ENCODE measurements around the gene SDK2.

The SDK2 gene

DNA sequence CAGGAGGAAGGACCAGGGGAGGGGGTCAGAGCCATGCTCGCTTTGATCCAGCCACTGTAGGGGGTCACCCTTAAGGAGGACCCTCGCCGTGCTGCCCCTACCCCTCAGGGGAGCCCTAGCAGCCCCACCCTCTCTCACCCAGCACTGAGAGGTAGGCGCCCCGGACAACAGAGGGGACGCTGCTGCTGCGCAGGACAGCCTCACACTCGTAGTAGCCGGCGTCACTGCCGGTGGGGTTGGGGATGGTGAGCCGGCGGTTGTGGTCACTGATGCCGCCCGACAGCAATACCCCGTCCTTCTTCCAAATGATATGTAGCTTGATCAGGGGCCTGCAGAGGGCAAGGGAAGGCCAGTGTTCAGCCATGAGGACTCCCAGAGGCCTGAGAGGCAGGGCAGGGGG lies 206.4 kb downstream of the SDK2 start:
- no peak for DNase-seq

DNA sequence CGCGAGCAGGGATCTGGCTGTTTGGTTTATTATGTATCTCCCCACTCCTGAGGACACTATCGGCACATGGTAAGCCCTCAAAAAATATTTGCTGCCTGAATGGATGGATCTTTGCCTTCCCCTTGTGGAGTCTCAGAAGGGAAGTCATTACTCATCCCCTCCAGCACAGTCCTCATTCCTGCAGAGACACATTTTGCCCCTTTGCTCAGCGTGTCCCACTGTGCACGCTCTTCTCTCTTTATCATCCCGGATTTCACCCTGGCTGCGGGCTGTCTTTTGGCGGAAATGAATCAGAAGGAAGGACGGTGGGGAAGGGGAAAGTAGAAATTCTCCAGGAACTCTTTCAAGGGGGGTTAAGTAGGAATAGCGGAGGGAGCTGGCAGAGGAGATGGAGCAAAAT lies 207.3 kb downstream of the SDK2 start:
- no peak for DNase-seq

DNA sequence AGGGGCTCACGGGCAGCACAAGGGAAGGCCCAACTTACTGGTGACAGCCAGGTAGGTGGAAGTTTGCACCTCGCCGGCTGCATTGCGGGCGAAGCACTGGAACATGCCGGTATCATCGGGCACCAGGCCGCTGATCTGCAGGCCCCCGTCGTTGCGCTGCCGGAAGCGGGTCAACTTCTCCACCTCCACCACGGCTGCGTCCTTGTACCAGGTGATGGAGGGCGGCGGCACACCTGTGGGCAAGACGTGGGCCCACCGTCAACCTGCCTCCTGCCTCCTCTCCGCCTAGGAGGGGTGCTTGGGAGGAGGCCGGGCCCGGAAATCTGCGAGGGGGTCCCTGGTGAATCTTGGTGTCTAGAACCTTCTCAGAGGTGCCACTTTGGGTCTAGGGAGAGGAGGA lies 208.8 kb downstream of the SDK2 start:
- no peak for DNase-seq

DNA sequence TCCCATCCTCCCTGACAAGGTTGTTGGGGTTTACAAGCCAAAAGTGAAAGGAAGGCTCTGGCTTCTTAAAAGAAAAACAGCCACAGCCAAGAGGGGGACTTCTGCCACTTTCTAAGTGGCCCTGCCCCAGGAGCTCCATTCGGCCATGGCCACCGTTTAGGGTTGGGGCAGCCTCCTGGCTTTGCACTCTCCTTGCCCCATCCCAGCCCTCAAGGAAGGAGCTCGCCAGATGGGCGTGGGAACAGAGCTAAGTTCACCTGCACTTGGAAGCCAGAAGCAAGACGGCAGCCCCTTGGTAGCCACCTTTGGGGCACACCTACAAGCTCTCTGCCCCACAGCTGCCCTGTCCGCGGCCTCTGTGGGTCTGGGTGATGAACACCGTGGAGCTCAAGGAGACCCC lies 210.1 kb downstream of the SDK2 start:
- DNase-seq: no peak

DNA sequence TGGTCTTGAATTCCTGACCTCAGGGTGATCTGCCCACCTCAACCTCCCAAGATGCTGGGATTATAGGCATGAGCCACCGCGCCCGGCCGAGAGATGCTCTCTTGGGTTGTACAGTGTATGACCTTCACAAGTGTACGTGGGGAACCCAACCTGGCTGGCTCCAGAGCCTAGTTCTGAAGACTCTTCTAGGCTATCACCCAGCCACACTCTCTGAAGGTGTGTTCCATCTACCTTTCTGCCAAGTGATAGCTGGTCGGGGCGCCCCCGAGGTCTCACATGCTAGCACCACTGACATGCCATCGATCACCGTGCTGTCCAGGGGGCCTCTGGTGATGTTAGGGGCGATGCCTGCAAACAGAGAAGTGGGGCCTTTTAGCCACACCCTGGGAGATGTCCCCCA lies 210.7 kb downstream of the SDK2 start:
- no peak for DNase-seq

DNA sequence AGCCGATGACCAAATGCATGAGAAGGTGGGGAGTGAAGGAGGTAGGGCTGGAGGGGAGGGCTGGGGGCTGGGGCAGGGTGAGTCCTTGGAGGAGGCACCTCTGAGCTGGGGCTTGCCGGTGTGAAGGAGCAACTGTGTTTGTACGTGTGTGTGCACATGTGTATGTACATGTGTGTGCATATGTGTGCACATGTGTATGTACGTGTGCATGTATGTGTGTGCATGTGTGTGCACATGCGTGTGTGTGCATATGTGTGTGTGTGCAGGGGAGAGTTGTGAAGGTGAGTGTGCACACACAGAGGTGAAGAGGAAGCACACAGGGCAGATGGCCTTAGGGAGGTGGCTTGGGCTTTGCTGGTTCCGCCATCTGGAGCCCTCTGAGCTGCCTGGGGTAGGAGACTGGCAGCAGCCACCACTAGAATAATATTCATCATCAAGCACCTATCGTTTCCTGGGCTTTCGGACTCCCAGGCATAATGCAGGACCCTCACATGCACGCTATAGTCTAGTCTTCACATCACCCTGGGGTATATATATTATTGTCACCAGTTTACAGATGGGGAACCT lies 211.5 kb downstream of the SDK2 start:
- no peak for DNase-seq

DNA sequence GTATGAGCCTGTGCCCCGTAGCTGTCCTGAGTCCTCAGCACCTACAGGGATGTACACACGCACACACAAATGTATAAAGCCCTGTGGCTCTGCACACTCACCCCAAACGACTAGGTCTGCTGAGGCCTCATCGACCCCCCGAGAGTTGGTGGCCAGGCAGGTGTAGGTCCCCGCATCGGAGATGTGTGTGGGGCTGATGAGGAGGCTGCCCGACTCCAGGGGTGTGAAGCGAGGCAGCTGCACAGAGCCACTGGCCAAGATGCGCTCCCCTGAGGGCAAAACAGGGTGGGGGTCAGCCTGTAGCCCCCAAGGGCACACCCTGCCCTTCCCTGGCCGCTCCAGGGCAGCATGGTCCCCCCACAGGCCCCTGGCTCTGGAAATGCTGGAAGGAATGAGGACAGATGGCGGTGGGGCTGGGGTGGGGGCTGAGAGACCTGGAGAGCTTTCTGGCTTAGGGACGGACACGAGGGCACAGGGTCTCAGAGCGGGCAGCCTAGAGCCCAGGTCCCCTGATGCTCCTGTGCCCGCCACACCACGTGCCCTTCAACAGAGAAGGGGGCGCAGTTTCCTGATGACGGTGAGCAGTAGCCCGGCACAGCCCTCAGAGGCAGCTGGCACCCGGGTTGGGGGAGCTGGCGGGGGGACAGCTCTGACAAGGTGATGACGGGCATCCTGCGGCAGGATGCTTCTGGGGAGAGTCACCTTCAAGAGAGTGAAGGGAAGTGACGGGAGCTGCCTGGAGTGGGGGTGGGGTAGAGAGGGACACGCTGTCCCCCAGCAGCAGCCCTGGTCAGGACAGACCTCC lies 212.6 kb downstream of the SDK2 start:
- DNase-seq: no peak

DNA sequence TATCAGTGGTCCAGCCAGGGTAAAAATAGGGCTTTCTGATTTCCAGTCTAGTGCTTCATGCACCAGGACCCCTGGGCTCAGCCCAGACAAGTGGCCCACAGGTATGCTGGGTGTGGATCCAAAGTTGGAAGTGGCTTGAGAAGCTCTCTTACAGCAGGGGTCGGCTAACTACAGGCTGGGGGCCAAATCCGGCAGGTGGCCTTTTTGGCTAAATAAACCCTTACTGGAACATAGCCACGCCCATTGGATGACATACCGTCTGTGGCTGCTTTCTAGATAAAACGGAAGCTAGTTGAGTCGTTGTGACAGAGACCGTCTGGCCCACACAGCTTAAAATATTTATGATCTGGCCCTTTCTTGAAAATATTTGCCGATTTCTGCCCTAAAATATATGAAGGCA lies 213.4 kb downstream of the SDK2 start:
- DNase-seq: peak; percentile 55

DNA sequence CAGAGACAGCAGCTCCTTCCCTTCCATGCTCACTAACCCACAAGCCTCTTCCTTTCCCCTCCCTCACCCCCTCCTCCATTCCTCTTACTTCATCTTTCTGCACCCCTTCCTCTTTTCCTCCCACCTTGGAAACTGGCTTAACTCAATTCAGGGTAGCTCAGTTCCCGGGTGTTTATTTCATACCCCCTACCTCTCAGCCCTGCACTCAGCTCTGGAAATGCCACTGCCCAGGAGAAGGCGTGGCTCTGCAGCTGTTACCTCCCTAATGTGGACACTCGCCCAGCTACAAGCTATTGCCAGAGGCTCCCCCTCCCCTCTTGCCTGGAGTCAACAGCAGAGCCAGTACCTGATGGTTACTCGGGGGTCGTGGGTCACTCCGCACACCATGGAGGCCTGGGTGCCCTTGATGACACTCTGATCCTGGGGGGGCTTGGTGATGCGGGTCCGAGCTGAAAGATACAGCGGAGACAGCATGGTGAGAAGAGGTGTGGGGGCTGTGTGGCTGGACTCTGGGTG lies 214.0 kb downstream of the SDK2 start:
- no peak for DNase-seq

DNA sequence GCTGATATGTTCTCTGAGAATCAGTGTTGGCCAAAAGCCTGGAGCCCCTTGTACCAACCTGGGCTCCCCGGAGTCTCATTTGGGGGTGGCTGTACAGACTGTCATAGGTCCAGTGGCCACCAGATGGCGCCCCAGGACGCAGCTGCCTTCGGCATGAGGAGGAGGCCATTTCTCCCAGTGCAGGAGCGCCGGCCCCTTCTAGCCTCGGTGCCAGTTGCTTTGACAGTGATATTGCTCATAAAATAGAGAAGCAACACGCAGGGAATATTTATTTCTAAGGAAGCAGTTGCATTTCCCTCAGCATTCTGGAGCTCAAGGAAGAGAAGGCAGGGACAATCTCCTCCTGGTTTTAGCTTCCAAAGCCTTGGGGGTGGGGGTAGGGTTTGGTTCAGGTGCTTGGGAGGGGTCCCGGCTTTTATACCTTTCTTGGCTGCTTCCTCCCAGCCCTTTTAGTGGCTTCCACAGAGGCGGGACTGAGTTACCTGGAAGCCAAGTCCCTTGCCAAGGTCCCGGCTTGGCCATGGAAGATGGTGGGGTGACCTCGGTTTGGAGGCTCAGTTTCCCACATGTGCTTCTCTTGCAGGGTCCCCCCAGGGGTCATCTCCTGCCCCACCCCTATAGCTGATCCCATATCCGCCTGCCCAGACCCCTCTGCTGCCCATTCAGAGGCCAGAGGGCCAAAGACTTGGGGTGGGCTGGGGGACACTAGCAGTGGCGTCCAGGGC lies 214.6 kb downstream of the SDK2 start:
- peak; percentile 82 for DNase-seq

DNA sequence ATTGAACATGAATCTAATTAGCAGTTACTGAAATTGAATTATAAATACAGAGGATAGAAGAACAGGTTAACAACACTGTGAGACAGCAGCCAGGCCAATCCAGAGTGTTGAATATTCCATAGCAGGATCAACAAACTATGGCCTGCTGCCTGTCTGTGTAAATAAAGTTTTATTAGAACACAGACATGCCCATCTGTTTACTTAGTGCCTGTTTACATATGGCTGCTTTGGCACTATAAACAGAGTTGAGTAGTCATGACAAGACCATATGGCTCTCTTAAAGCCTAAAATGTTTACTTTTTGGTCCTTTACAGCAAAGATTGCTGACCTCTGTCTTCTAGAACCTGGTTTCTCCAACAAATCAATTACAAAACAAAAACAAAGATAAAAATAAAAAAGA lies 217.0 kb downstream of the SDK2 start:
- no peak for DNase-seq

DNA sequence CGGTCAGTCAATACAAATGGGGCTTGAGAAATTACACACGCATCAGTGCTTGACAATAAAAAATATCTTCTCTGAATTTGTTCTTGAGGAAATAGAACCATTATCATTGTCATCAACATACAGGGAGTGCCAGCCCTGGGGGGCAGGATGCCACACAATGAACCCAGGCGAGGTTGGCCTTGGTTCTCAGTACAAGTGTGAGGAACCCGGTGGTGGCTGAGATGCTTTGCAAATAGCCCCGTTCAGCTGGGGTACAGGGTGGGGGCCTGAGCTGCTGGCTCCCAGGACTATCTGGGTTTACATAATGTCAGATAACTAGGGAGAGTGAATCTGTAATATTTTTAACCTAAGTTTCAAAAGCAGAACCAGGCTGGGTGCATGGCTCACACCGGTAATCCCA lies 219.7 kb downstream of the SDK2 start:
- DNase-seq: no peak

DNA sequence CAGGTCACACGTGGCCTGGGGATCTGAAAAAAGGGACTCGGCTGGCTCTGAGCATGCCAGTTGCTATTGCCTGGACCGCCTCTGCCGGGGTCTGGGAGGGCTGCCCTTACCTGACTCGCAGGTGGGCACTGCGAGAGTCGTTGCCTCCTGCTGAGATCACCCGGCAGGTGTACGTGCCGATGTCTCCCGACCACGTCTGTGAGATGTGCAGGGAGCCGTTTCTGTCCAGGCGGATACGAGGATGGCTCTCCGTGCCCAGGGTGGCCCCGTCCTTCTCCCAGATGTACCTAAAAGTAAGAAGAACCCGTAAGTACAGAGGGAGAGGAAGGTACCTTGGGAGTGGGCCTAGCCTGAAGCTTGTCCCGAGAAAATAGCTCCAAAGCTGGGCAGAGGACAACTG lies 220.4 kb downstream of the SDK2 start:
- no peak for DNase-seq

DNA sequence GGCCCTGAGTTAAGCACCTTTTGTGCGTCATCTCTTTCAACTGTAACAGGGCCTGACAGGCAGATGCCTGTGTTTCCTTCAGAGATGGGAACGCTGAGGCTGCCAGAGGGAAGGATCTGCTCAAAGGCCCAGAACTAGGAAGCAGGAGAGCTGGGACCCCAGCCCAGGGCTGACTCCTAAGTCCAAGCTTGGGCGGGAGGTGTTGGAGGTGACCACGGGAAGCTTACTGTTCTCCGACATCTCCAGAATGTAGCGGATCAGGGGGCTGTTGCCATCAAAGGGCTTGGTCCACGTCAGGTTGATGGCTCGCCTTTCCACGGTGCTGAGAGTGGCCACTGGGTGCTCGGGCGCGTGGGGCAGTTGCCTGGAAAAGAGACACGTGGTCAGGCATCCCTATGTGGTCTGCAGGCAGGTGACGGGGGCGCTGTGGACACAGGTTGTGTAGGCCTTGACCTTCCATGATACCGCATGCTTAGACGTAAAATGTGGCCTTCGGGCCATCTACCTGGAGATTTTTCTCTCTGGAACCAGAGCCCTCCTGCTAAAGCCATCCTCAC lies 221.0 kb downstream of the SDK2 start:
- DNase-seq: no peak

DNA sequence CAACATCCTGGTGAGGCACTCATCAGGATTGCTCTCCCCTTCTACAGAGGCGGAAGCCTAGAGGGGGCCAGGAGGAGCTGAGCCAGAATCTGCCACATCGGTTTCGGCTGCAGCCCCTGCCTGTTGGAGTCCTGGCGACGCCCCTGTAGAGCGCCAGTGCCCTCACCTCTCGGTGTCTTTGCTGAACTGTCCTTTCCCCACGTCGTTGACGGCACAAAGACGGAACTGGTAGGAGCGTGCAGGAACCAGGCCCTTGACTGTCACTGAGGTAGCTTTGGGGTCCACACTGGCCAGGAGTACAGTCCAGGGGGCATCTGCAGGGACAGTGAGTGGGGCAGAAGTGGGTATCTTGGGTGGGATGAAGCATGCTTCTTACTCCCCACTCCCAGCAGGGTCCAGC lies 222.1 kb downstream of the SDK2 start:
- DNase-seq: no peak

DNA sequence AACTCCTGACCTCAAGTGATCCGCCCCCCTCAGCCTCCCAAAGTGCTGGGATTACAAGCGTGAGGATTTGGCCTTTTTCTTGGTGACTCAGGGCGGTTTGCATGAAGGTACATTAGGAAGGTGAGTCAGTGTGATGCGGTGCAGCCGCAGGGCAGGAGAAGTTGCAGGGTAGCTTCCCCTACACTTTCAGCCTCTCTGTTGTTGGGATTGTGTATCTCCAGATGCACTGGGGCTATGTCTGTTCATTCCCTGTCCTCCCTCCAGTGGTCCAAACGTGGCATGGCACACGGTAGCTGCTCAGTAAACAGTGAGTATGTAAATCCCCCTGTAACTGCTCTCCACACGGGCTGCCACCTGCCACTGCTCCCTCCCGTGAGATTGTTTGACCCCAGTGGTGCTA lies 223.3 kb downstream of the SDK2 start:
- peak; percentile 18 for DNase-seq

DNA sequence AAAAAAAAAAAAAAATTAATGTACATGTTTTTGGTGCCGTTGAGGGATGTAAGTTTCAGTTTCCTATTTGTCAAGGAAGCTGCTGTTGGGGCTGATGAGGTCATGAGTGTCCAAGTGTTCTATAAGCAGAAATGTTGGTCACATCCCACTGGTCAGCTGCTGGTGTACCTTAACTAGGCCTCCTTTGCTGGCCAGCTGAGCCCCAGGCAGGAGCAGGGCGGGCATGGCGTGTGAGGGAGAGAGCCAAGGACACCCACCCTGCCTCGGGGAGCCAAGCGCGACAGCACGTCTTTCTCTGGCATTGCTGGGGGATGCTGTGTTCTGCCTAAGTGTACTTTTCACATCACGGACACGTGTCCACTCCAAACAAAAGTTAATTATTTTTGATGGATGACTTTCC lies 224.4 kb downstream of the SDK2 start:
- DNase-seq: no peak

DNA sequence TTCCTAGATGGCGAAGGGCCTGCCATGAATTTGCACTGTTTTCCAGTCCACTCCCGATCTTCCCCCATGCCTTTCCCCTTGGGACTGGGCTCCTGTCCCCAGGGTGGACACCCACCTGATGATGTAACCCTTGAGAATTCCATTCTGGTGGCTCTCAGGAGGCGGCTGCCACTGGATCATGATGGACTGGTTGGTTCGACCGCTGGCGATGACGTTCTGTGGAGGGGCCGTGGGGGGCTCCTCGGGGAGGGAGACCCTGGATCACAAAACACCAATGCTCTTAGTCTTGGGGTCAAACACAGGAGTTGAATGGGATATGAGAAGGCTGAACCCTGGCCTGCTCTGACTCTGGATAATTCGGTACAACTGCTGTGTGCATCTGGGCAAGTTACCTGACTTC lies 225.2 kb downstream of the SDK2 start:
- DNase-seq: no peak

DNA sequence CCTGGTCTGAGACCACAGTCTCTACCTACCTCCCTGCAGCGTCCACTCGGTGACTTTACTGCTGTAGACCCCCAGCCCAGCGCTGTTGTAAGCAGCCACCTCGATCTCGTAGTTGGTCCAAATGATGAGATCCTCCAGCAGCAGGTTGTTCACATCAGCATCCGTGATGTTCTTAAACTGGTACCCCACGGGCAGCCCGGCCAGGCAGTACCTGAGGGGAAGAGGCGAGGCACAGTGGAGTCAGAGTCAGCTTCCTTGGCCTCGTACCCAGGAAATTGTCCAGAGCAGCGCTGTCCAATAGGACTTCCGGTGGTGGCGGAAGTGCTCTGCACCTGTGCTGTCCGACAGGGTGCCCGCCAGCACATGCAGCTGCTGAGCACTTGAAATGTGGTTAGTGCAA lies 228.5 kb downstream of the SDK2 start:
- peak; percentile 44 for DNase-seq

DNA sequence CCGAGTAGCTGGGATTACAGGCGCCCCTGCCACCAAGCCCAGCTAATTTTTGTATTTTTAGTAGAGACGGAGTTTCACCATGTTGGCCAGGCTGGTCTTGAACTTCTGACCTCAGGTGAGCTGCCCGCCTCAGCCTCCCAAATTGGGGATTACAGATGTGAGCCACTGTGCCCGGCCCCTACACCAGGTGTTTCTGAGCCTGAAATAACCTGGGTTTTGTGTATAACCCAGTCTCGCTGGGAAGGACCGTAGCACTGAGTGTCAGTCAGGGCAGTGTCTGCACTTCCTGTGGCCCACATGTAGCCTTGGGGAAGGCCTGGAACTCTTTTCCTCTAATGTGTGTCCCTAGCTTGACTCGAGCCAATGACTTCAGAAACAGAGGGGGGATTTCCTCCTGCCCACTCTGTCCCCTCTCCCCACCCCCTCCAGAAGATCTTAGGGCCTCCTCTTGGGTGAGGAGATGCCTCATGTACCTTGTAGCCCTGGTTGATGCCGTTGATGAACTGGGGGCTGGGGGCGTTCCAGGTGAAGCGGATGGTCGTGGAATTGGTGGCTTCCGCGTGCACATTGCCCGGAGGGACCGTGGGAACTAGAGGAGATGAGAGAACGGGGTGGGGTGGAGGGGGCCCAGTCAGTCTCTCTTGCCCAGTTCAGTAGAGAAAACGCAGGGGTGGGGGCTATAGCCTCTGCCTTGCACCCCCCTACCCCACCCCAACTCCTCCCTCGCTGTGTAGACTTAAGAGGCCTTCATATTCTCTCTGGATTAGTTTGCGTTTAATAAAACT lies 229.9 kb downstream of the SDK2 start:
- no peak for DNase-seq

DNA sequence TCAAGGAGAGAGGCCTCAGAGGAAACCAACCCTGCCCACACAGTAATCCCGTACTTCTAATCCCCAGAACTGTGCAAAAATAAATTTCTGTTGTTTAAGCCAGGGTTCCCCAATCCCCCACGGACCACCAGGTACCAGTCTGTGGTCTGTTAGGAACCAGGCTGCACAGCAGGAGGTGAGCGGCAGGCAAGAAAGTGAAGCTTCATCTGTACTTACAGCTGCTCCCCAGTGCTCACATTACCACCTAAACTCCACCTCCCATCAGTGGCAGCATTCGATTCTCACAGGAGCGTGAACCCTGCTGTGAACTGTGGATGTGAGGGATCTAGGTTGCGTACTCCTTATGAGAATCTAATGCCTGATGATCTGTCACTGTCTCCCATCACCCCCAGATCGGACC lies 231.3 kb downstream of the SDK2 start:
- no peak for DNase-seq

DNA sequence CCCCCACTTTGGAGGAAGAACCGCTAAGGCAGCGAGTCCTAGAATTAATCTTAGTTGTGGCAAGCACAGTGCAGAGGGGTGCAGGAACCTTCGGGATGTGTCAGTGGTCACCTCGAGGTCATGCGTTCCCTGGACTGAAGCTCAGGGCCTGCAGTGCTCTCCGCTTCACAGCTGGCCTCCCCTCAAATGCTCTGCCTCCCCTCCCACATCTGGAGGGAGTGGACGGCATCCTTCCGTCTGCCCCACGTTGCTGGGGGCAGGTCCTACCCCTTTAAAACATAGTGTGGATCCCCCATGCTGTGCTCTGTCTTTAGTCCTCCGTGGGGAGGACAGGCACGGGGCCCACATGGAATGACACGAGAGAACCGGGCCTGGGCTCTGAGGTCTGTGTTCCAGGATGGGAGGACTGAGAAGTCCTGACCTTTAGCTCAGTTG lies 232.9 kb downstream of the SDK2 start:
- DNase-seq: no peak

Data from RPMI8226 (cell line).